ENCODE results near the gene SPATA24. TPM values are rescaled to one million over a fixed set of nuclear protein-coding genes. Genes with fewer than 3 reads are reported as not detected.

The SPATA24 gene
- total and polyA plus RNA-seq, 2 experiments from 2014 or later = 16.0 to 20.6 TPM

DNA sequence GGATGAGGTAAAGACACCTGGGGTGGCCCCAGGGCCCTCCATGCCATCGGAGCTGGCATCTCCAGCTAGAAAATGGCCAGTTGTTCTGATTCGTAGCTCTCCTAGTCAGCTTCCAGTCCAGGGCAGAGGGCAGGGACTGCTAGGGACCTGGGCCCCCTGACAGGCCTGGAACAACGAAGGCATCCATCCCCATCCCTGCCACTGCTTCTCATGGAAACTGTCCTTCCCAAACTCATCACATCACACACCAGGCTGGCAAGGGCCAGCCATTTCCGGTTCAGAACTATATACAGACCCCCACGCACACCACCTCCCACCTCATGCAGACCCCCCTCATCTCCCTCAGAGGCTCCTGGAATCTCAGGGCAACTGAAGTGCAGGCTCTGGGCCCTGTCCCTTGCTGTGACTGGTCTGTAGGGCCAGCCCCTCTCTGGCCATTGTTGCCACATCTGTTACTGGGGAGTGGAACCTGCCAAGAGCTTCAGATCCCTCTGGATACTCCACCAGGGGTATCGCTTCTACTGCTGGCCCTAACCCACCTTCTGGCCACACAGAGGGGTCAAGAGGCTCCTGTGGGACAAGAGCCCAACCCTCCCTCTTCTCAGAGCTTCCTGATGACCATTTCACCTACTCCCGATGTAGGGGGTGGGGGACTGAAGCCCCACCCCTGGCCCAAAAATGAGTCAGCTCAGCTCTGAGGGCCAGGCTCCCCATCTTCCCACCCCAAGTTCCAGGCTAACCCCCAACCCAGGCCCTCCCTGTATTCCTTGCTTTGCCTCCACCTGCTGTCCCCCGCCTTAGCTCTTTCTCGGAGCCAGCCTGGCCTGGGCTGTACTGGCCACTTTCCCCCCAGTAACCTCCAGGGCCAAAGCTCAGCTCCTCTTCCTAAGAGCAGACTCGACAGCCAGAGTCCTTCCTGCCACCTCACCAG lies 13.0 kb downstream of the SPATA24 start:
- no peak overlapping the region for H2AFZ ChIP-seq
- H3K9me2 ChIP-seq (ENCODE audit: insufficient read depth) = no peaks in the 10 kb centered on the region
- H3K4me2 ChIP-seq = peak overlapping the region; percentile 96
- H3K27ac Mint-ChIP-seq = no peak overlapping the region
- peak overlapping the region; percentile 9; the same call in 1 of the 3 replicates for H3K4me3 Mint-ChIP-seq
- DNase-seq (ENCODE audit: low spot score) (no peak), ATAC-seq (no peak)
- H3K36me3 Mint-ChIP-seq (ENCODE audit: low read depth) = no peaks in the 10 kb centered on the region; the same call in 2 of the 3 replicates
- H3F3A ChIP-seq (replicated peaks; ENCODE audit: low read depth) = peaks cover 21% of the 10 kb centered on the region
- no peaks in the 10 kb centered on the region for H3K9me3 Mint-ChIP-seq
- H3K36me3 ChIP-seq (ENCODE audit: insufficient read depth) = no peaks in the 10 kb centered on the region
- H3K27ac ChIP-seq (ENCODE audit: low read depth) = no peak overlapping the region
- peaks cover 40% of the 10 kb centered on the region for H3K27me3 ChIP-seq (ENCODE audit: insufficient read depth)
- H3K4me1 ChIP-seq (ENCODE audit: insufficient read depth) = peaks cover 16% of the 10 kb centered on the region
- H3K4me1 Mint-ChIP-seq = peaks cover 33% of the 10 kb centered on the region
- no peaks in the 10 kb centered on the region for H3K79me2 ChIP-seq (replicated peaks; ENCODE audit: insufficient read depth)
- peak overlapping the region; percentile 81; the same call in 1 of the 2 replicates for H3K4me3 ChIP-seq
- H4K20me1 ChIP-seq (replicated peaks; ENCODE audit: insufficient read depth) = no peaks in the 10 kb centered on the region
- TF ChIP-seq NANOG (IDR thresholded peaks at IDR 0.05; ENCODE audit: borderline replicate concordance) (no peak), EZH2phosphoT487 (IDR thresholded peaks at IDR 0.05; ENCODE audit: unreplicated experiment) (no peak), ZNF114 (CRISPR knock-in tag; IDR thresholded peaks at IDR 0.05) (no peak), ZNF331 (CRISPR knock-in tag; IDR thresholded peaks at IDR 0.05; ENCODE audit: low read depth) (no peak), STAT1 (IDR thresholded peaks at IDR 0.05; ENCODE audit: unreplicated experiment) (no peak)
- TF ChIP-seq, protein P1, sequence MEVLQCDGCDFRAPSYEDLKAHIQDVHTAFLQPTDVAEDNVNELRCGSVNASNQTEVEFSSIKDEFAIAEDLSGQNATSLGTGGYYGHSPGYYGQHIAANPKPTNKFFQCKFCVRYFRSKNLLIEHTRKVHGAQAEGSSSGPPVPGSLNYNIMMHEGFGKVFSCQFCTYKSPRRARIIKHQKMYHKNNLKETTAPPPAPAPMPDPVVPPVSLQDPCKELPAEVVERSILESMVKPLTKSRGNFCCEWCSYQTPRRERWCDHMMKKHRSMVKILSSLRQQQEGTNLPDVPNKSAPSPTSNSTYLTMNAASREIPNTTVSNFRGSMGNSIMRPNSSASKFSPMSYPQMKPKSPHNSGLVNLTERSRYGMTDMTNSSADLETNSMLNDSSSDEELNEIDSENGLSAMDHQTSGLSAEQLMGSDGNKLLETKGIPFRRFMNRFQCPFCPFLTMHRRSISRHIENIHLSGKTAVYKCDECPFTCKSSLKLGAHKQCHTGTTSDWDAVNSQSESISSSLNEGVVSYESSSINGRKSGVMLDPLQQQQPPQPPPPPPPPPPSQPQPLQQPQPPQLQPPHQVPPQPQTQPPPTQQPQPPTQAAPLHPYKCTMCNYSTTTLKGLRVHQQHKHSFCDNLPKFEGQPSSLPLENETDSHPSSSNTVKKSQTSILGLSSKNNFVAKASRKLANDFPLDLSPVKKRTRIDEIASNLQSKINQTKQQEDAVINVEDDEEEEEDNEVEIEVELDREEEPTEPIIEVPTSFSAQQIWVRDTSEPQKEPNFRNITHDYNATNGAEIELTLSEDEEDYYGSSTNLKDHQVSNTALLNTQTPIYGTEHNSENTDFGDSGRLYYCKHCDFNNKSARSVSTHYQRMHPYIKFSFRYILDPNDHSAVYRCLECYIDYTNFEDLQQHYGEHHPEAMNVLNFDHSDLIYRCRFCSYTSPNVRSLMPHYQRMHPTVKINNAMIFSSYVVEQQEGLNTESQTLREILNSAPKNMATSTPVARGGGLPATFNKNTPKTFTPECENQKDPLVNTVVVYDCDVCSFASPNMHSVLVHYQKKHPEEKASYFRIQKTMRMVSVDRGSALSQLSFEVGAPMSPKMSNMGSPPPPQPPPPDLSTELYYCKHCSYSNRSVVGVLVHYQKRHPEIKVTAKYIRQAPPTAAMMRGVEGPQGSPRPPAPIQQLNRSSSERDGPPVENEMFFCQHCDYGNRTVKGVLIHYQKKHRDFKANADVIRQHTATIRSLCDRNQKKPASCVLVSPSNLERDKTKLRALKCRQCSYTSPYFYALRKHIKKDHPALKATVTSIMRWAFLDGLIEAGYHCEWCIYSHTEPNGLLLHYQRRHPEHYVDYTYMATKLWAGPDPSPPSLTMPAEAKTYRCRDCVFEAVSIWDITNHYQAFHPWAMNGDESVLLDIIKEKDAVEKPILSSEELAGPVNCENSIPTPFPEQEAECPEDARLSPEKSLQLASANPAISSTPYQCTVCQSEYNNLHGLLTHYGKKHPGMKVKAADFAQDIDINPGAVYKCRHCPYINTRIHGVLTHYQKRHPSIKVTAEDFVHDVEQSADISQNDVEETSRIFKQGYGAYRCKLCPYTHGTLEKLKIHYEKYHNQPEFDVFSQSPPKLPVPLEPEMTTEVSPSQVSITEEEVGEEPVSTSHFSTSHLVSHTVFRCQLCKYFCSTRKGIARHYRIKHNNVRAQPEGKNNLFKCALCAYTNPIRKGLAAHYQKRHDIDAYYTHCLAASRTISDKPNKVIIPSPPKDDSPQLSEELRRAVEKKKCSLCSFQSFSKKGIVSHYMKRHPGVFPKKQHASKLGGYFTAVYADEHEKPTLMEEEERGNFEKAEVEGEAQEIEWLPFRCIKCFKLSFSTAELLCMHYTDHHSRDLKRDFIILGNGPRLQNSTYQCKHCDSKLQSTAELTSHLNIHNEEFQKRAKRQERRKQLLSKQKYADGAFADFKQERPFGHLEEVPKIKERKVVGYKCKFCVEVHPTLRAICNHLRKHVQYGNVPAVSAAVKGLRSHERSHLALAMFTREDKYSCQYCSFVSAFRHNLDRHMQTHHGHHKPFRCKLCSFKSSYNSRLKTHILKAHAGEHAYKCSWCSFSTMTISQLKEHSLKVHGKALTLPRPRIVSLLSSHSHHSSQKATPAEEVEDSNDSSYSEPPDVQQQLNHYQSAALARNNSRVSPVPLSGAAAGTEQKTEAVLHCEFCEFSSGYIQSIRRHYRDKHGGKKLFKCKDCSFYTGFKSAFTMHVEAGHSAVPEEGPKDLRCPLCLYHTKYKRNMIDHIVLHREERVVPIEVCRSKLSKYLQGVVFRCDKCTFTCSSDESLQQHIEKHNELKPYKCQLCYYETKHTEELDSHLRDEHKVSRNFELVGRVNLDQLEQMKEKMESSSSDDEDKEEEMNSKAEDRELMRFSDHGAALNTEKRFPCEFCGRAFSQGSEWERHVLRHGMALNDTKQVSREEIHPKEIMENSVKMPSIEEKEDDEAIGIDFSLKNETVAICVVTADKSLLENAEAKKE (CRISPR knock-in tag; IDR thresholded peaks at IDR 0.05) = no peak
- TF ChIP-seq, protein P2, sequence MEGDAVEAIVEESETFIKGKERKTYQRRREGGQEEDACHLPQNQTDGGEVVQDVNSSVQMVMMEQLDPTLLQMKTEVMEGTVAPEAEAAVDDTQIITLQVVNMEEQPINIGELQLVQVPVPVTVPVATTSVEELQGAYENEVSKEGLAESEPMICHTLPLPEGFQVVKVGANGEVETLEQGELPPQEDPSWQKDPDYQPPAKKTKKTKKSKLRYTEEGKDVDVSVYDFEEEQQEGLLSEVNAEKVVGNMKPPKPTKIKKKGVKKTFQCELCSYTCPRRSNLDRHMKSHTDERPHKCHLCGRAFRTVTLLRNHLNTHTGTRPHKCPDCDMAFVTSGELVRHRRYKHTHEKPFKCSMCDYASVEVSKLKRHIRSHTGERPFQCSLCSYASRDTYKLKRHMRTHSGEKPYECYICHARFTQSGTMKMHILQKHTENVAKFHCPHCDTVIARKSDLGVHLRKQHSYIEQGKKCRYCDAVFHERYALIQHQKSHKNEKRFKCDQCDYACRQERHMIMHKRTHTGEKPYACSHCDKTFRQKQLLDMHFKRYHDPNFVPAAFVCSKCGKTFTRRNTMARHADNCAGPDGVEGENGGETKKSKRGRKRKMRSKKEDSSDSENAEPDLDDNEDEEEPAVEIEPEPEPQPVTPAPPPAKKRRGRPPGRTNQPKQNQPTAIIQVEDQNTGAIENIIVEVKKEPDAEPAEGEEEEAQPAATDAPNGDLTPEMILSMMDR (conservative IDR thresholded peaks at IDR 0.05; ENCODE audit: low read depth in 2 of 2) = no peak
- TF ChIP-seq, protein P3, sequence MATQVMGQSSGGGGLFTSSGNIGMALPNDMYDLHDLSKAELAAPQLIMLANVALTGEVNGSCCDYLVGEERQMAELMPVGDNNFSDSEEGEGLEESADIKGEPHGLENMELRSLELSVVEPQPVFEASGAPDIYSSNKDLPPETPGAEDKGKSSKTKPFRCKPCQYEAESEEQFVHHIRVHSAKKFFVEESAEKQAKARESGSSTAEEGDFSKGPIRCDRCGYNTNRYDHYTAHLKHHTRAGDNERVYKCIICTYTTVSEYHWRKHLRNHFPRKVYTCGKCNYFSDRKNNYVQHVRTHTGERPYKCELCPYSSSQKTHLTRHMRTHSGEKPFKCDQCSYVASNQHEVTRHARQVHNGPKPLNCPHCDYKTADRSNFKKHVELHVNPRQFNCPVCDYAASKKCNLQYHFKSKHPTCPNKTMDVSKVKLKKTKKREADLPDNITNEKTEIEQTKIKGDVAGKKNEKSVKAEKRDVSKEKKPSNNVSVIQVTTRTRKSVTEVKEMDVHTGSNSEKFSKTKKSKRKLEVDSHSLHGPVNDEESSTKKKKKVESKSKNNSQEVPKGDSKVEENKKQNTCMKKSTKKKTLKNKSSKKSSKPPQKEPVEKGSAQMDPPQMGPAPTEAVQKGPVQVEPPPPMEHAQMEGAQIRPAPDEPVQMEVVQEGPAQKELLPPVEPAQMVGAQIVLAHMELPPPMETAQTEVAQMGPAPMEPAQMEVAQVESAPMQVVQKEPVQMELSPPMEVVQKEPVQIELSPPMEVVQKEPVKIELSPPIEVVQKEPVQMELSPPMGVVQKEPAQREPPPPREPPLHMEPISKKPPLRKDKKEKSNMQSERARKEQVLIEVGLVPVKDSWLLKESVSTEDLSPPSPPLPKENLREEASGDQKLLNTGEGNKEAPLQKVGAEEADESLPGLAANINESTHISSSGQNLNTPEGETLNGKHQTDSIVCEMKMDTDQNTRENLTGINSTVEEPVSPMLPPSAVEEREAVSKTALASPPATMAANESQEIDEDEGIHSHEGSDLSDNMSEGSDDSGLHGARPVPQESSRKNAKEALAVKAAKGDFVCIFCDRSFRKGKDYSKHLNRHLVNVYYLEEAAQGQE (IDR thresholded peaks at IDR 0.05; ENCODE audit: unreplicated experiment) = no peak
- H3K27me3 Mint-ChIP-seq (ENCODE audit: insufficient read depth, low read depth, poor library complexity) = peaks cover 53% of the 10 kb centered on the region

Data from GM23338 (cell line).